HepG2 (cell line): Measurements from ENCODE around the gene TAF13. TPM values are rescaled to one million over a fixed set of nuclear protein-coding genes. Genes with fewer than 3 reads are reported as not detected.
A peak's percentile ranks its signal among the peaks of the same experiment; 100 is the strongest.

Source experiments
- ATF7-NPFF ChIP-seq: sonication (generic); formaldehyde crosslinking; IDR thresholded peaks from 2 replicates; pipeline ENCODE4 v1.8.1; 2023; ENCODE audit warnings: mild to moderate bottlenecking, low read depth, missing genetic modification reagents, moderate library complexity
- ATRX ChIP-seq: sonication (generic); formaldehyde crosslinking; IDR thresholded peaks from 2 replicates; pipeline ENCODE4 v1.4.0; 2020; ENCODE audit warnings: missing genetic modification reagents, borderline replicate concordance
- BRF2 ChIP-seq: sonication (generic); formaldehyde crosslinking; IDR thresholded peaks from 2 replicates; pipeline ENCODE4 v1.8.1; 2022; ENCODE audit warnings: mild to moderate bottlenecking, missing genetic modification reagents
- CCDC6 ChIP-seq: sonication (generic); formaldehyde crosslinking; IDR thresholded peaks from 2 replicates; pipeline ENCODE4 v1.8.1; 2022; ENCODE audit warnings: mild to moderate bottlenecking, missing genetic modification reagents, moderate library complexity
- GABPB1 ChIP-seq: IDR thresholded peaks from 2 replicates; pipeline ENCODE4 v1.6.1; 2016; ENCODE audit warnings: mild to moderate bottlenecking, missing genetic modification reagents, moderate library complexity, missing compliant biosample characterization
- GLMP ChIP-seq: sonication (generic); formaldehyde crosslinking; IDR thresholded peaks from 2 replicates; pipeline ENCODE4 v1.9.0; 2021; ENCODE audit warnings: missing genetic modification reagents, mild to moderate bottlenecking, borderline replicate concordance
- HMGXB4 ChIP-seq, 2 experiments: sonication (generic) in 1 of 2; formaldehyde crosslinking in 1 of 2; IDR thresholded peaks; 2 replicates each; pipeline versions ENCODE4 v1.4.0 to v1.6.1; 2018 to 2020; ENCODE audit warnings: missing genetic modification reagents in 2 of 2, borderline replicate concordance in 1 of 2, low read depth in 1 of 2, mild to moderate bottlenecking in 1 of 2, missing biosample characterization in 1 of 2
- HNF4G ChIP-seq, 2 experiments: sonication (generic) in 1 of 2; formaldehyde crosslinking in 1 of 2; IDR thresholded peaks; 2 replicates each; pipeline versions ENCODE4 v1.4.0 to v1.6.1; 2011 to 2020; ENCODE audit warnings: borderline replicate concordance in 2 of 2, low read depth in 2 of 2, mild to moderate bottlenecking in 2 of 2, low read length in 1 of 2, missing genetic modification reagents in 1 of 2, moderate library complexity in 1 of 2
- HNRNPL ChIP-seq: fragments of 200-400 bp; formaldehyde crosslinking; IDR thresholded peaks from 2 replicates; pipeline ENCODE4 v1.6.1; 2017; ENCODE audit warnings: mild to moderate bottlenecking, low read depth, low read length
- IRF2 ChIP-seq: IDR thresholded peaks from 2 replicates; pipeline ENCODE4 v1.6.1; 2018; ENCODE audit warnings: missing genetic modification reagents, missing compliant biosample characterization
- KDM1A ChIP-seq: IDR thresholded peaks from 2 replicates; pipeline ENCODE4 v1.6.1; 2016; ENCODE audit warnings: missing compliant biosample characterization
- KDM2A ChIP-seq: sonication (generic); formaldehyde crosslinking; IDR thresholded peaks from 2 replicates; pipeline ENCODE4 v1.4.0; 2020; ENCODE audit warnings: low read depth, missing genetic modification reagents, borderline replicate concordance
- KDM5B ChIP-seq: sonication (generic); formaldehyde crosslinking; IDR thresholded peaks from 2 replicates; pipeline ENCODE4 v1.4.0; 2020; ENCODE audit warnings: missing genetic modification reagents, mild to moderate bottlenecking, borderline replicate concordance
- NONO ChIP-seq, 2 experiments: fragments of 450-650 bp in 1 of 2; sonication (generic) in 1 of 2; formaldehyde crosslinking in 1 of 2; IDR thresholded peaks in 1 of 2; conservative IDR thresholded peaks in 1 of 2; 2 replicates each; pipeline versions ENCODE4 v1.6.1 to v1.8.0; 2017 to 2022; ENCODE audit warnings: mild to moderate bottlenecking in 1 of 2, missing genetic modification reagents in 1 of 2, moderate library complexity in 1 of 2
- SMARCE1 ChIP-seq: fragments of 450-650 bp; IDR thresholded peaks from 2 replicates; pipeline ENCODE4 v1.6.1; 2017; ENCODE audit warnings: borderline replicate concordance
- SP140L ChIP-seq: sonication (generic); formaldehyde crosslinking; IDR thresholded peaks from 2 replicates; pipeline ENCODE4 v1.4.0; 2020; ENCODE audit warnings: missing genetic modification reagents, borderline replicate concordance
- SUZ12 ChIP-seq: fragments of 150-350 bp; IDR thresholded peaks from 2 replicates; pipeline ENCODE4 v1.6.1; 2014; ENCODE audit warnings: low read depth, low read length
- ZNF362 ChIP-seq: sonication (generic); formaldehyde crosslinking; IDR thresholded peaks from 2 replicates; pipeline ENCODE4 v1.4.0; 2020; ENCODE audit warnings: missing genetic modification reagents, mild to moderate bottlenecking, borderline replicate concordance
- ZNF572 ChIP-seq: sonication (generic); formaldehyde crosslinking; IDR thresholded peaks from 2 replicates; pipeline ENCODE4 v1.5.1; 2020; ENCODE audit warnings: mild to moderate bottlenecking, missing genetic modification reagents
- ZNF766 ChIP-seq: sonication (generic); formaldehyde crosslinking; IDR thresholded peaks from 2 replicates; pipeline ENCODE4 v1.5.0; 2020; ENCODE audit warnings: missing genetic modification reagents, borderline replicate concordance
- ZNF784 ChIP-seq: sonication (generic); formaldehyde crosslinking; IDR thresholded peaks from 2 replicates; pipeline ENCODE4 v1.5.1; 2020; ENCODE audit warnings: missing genetic modification reagents, mild to moderate bottlenecking, borderline replicate concordance
- polyA plus RNA-seq, 8 experiments: library from polyadenylated mRNA; depleted of rRNA in 3 of 8; stranded (reverse) in 7 of 8; unstranded in 1 of 8; fragments of >200 nt; fragmentation: Illumina TruSeq in 4 of 8; extraction: Trizol in 4 of 8; gene quantifications; 2 replicates each; pipeline versions ENCODE4 v1.2.1 to v1.2.3, GENCODE V29; 2011 to 2016; ENCODE audit warnings: low read depth in 4 of 8, missing spikeins in 1 of 8, mixed read lengths in 1 of 8; ENCODE audit not compliant: insufficient read depth in 1 of 8
- total RNA-seq, 5 experiments: library from RNA; depleted of rRNA; stranded (reverse); fragments of >200 nt; fragmentation: Illumina TruSeq; extraction: Trizol; gene quantifications; 2 replicates each; pipeline ENCODE4 v1.2.3, GENCODE V29; 2016; ENCODE audit warnings: low read depth in 1 of 5

TAF13 gene
- total and polyA plus RNA-seq, 2 of the 13 experiments (the other 11 are each of a cell fraction or from before 2014, with no cell fraction given), result 11.5 to 36.3 TPM

GRCh38 chr1:109089242-109090015, 13.6 kb upstream of the TAF13 start (continued):
- TF ChIP-seq SP140L (CRISPR knock-in tag), result no peak; the same call in 1 of the 2 replicates
- no peak for TF ChIP-seq SMARCE1
- no peak for TF ChIP-seq BRF2 (CRISPR knock-in tag)
- TF ChIP-seq ZNF784 (CRISPR knock-in tag), result no peak; the same call in 1 of the 2 replicates
- TF ChIP-seq ATRX (CRISPR knock-in tag), result no peak
- no peak for TF ChIP-seq KDM5B (CRISPR knock-in tag)
- TF ChIP-seq IRF2 (CRISPR knock-in tag), result peak; percentile 76
- TF ChIP-seq ATF7-NPFF (CRISPR knock-in tag), result no peak
- TF ChIP-seq GLMP (CRISPR knock-in tag), result no peak
- TF ChIP-seq SUZ12, result no peak
- TF ChIP-seq GABPB1 (CRISPR knock-in tag), result peak; percentile 46; the same call in 1 of the 2 replicates
- peak; percentile 80; the same call in 1 of the 2 replicates for TF ChIP-seq KDM2A
- TF ChIP-seq ZNF766 (CRISPR knock-in tag), result 0 out of 2 replicates have a peak, but pooled peaks have one; percentile 32
- no peak for TF ChIP-seq HNRNPL
- peak; percentile 68; the same call in 1 of the 2 replicates for TF ChIP-seq KDM1A (CRISPR knock-in tag)
- peak; percentile 74 for TF ChIP-seq HNF4G (IDR thresholded peaks at IDR 0.05; ENCODE audit: borderline replicate concordance, low read depth, low read length)
- TF ChIP-seq HNF4G (CRISPR knock-in tag; IDR thresholded peaks at IDR 0.05; ENCODE audit: borderline replicate concordance, low read depth), result no peak; the same call in 1 of the 2 replicates
- TF ChIP-seq CCDC6 (CRISPR knock-in tag), result 0 out of 2 replicates have a peak, but pooled peaks have one; percentile 18
- peak; percentile 63; the same call in 1 of the 2 replicates for TF ChIP-seq ZNF362 (CRISPR knock-in tag)
- no peak for TF ChIP-seq ZNF572 (CRISPR knock-in tag)
- TF ChIP-seq NONO (IDR thresholded peaks at IDR 0.05), result no peak
- peak; percentile 61; the same call in 1 of the 2 replicates for TF ChIP-seq NONO (CRISPR knock-in tag; conservative IDR thresholded peaks at IDR 0.05)
- TF ChIP-seq HMGXB4 (CRISPR knock-in tag; IDR thresholded peaks at IDR 0.05; ENCODE audit: borderline replicate concordance in 1 of 2, low read depth in 1 of 2), result peak; percentile 89 to 96
